KOPT-K1 (cell line): ENCODE data around the gene LMF1.
"Not testable (repeated sequence)": the region's sequence is repeated elsewhere in the genome, so short reads cannot be mapped to it uniquely, and the experiment has no call there.

Experiments
- H3K27ac ChIP-seq: fragments of 200-600 bp; sonication (generic); 2 replicates; pipeline ENCODE4 v1.5.1; 2016; ENCODE audit warnings: antibody characterized with exemption, mild to moderate bottlenecking, low read depth, low read length; ENCODE audit not compliant: poor library complexity, severe bottlenecking
- H3K36me3 ChIP-seq: fragments of 200-600 bp; sonication (generic); 2 replicates; pipeline ENCODE4 v1.5.1; 2017; ENCODE audit warnings: antibody characterized with exemption, mild to moderate bottlenecking, low read length, moderate library complexity; ENCODE audit not compliant: insufficient read depth
- H3K9me3 ChIP-seq: fragments of 200-600 bp; sonication (generic); 2 replicates; pipeline ENCODE4 v1.5.1; 2017; ENCODE audit warnings: antibody characterized with exemption, low read length, mild to moderate bottlenecking; ENCODE audit not compliant: insufficient read depth, poor library complexity, severe bottlenecking

The LMF1 gene

DNA sequence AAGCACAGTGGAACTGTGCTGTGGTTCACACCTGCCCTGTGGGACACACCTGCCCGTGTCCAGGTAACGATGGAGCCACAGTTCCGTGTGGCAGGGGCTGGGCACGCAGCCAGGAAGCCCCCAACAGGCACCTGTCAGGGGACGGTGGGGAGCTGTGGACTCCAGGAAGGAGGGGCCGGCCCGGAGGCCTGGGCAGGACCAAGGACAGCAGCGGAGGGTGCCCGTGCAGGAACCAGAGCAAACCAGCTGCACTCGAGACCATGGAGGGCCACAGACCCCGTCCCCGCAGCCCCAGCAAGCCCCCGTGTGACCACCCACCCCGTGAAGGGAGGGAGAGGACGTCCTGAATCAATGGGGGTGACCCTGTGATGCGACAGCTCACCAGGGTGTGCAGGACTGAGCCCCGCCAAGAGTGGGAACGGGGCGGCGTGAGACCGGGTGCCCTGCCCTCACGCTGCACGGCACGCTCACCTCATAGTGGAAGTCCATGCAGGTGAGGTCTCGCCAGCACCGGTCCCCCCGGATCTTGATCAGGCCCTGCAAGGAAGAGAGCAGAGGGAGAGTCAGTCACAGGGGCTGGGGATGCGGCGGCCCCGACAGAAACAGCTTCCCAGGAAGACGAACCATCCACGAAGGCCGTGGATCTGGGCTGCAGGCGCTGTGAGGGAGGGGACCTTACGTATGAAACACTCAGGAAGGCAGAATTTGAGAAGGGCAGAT is 78.1 kb downstream of the LMF1 start:
- no peaks in the 10 kb centered on the region for H3K36me3 ChIP-seq
- no peak overlapping the region for H3K27ac ChIP-seq
- H3K9me3 ChIP-seq = no peaks in the 10 kb centered on the region

GRCh38 chr16:892006-892405 is 78.8 kb downstream of the LMF1 start:
- H3K27ac ChIP-seq = no peak overlapping the region
- H3K36me3 ChIP-seq = no peaks in the 10 kb centered on the region
- H3K9me3 ChIP-seq = no peaks in the 10 kb centered on the region

DNA sequence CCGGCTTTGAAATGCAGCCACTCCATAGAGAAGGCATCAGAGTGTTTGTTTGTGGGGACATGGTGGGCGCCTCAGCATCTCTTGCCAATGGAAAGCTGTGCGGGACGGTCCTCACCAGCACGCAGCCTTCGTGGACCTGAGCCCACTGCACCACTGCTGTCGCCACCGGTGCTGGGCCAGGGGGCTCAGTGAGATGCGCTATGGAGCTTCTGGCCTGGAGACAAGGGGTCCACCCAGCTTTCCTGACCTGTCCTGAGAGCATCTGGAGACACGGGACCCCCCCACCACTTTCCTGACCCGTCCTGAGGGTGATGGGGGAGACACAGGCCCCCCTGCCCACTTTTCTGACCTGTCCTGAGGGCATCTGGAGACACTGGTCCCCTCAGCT is 79.4 kb downstream of the LMF1 start:
- H3K36me3 ChIP-seq = no peaks in the 10 kb centered on the region
- no peaks in the 10 kb centered on the region for H3K9me3 ChIP-seq
- no peak overlapping the region for H3K27ac ChIP-seq

DNA sequence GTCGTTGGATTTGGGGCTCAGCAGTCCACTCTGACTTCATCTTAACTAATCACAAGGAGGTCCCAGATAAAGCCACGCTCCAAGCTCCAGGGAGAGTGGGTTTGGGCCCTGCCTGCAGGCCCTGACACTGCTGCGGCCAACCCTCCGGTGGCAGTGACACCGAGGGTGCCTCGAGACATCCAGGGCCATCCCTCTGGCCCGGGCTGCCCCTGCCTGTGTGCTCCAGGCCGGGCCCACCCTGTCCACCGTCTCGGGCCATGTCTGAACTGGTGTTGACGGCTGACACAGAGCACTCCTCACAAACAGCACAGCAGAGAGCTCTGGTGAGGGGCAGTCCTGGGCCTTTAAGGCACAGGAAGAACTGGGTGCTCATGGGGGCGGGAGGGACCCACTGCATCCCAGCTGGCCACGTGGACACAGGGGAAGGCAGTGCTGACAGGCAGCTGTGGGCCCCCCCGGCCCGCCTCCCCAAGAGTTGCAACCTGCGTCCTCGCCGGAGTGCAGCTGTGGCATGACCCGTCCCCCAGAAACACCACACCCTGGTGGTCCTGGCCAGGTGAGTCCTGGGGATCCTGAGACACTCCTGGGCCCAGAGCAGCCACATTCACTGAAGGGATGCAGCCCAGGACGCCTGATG is 80.0 kb downstream of the LMF1 start:
- H3K27ac ChIP-seq = no peak overlapping the region
- no peaks in the 10 kb centered on the region for H3K36me3 ChIP-seq
- no peaks in the 10 kb centered on the region for H3K9me3 ChIP-seq

DNA sequence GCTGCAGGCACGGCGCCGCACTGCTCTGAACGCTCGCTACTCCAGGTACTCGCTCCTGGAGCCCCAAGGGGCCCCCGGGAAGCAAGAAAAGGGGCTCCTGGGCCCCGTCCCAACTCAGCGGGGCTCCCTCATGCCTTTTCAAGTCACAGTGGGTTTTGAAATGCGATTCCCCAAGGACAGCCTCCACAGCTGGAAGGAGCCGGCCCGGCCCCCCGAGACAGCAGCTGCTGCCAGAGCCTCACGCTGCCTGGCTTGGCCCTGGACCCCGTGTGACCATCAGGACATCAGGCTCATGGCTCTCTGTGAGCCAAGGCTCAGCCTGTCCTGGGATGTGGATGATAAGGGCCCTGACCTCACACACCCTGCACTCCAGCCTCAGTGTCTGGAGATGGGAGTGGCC is 80.6 kb downstream of the LMF1 start:
- no peaks in the 10 kb centered on the region for H3K9me3 ChIP-seq
- H3K27ac ChIP-seq = no peak overlapping the region
- no peaks in the 10 kb centered on the region for H3K36me3 ChIP-seq

GRCh38 chr16:889586-889985 is 81.2 kb downstream of the LMF1 start:
- H3K9me3 ChIP-seq = peaks cover 4% of the 10 kb centered on the region
- no peaks in the 10 kb centered on the region for H3K36me3 ChIP-seq
- no peak overlapping the region for H3K27ac ChIP-seq

DNA sequence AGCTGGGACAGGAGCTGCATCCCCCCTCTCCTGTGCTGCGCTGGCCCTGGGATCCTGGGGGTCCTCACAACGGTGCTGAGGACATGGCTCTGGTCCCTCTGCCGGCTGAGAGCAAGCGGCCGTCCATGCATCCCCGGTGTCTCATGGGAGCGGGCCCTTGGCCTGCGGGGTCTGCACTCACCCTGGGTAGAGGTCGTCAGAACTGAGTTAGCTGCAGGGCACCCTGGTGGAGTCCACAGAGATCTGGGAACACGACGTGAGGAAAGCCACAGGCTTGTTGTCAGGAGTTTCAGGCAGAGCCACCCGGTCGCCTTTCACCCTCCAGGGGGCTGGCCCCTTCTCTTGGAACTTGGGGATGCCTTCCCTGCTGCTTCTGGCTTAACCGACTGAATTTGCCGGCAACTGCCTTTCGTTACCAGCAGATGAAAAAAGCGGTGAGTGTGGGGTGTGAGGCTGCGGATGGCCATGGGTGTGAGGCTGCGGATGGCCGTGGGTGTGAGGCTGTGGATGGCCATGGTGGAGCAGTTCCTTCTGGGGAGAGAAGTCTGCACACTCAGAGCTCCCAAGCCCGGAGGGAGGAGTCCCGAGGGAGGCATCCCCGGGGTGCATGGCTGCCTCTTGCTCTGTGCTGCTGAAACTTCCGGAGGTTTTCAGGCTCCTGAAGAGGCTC is 81.7 kb downstream of the LMF1 start:
- Histone ChIP-seq H3K9me3 (peaks cover 9% of the 10 kb centered on the region), H3K36me3 (no peaks in the 10 kb centered on the region), H3K27ac (no peak overlapping the region)

GRCh38 chr16:888456-888855 is 82.3 kb downstream of the LMF1 start:
- not testable (repeated sequence) for H3K9me3 ChIP-seq, H3K27ac ChIP-seq, H3K36me3 ChIP-seq

DNA sequence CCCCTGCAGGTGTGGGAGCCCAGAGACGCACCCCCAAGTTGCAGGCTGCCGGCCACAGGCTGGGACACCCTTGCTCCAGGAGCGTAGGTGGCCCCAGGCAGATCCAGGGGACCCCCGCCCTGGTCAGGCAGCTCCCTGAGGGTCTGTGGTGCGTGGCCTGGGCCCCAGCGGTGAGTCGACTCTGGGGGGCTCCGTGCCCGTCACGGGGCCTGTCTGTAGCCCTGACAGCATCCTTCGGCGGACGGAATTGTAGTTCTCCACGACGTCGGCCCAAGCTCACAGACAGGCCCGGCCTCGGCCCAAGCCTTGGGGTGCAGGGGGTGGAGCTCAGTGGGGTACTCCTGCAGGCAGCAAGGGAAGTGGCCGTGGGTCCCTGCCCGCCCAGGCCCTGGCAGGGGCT is 82.9 kb downstream of the LMF1 start:
- H3K27ac ChIP-seq = no peak overlapping the region

DNA sequence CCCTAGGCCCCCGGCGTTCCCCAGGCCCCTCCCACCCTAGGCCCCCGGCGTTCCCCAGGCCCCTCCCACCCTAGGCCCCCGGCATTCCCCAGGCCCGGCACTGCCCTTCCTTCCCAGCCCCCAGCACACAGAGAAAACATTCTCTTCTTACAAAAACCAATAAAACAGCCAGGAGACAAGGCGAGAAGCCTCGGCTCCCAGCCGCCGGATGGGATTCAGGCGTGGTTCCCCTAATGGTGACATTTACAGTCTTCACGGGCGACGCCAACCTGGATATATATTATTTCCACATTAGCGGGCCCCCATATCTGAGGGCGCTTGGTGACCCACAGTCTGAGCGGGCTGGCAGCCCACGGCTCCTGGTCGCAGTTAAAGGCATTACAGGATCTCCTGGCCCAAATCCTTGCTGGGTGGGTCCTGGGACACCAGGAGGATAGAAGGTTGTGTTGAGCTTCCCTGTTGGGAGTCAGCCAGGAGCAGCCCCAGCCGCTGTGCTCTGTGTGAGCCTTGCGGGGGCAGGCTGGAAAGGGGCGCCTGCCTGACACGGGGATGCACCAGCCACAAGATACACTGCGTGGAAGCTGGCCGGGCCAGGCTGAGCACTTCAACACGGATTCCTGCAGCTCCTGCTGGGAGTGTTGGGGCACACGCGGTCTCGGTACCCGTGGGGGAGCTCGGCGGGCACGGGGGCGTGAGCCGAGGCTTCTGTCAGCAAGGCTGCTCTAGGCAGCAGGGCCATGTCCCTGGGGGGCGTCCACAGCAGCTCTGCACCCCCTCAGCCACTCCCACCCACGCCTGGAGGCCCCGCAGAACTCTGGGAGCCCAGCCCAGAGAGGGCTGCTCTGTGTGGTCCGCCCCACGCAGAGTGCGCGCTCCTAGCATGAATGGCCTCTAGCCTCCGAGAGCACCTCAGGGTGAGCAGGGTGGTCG is 83.7 kb downstream of the LMF1 start:
- no peak overlapping the region for H3K27ac ChIP-seq
- no peaks in the 10 kb centered on the region for H3K36me3 ChIP-seq
- peaks cover 9% of the 10 kb centered on the region for H3K9me3 ChIP-seq

More for the DNA sequence above, 82.9 kb downstream of the LMF1 start:
- H3K36me3 ChIP-seq = no peaks in the 10 kb centered on the region
- peaks cover 9% of the 10 kb centered on the region for H3K9me3 ChIP-seq

- Histone ChIP-seq H3K27ac (no peak overlapping the region), H3K9me3 (peaks cover 9% of the 10 kb centered on the region), H3K36me3 (no peaks in the 10 kb centered on the region)
Measured at GRCh38 chr16:886084-886543, 84.7 kb downstream of the LMF1 start.

GRCh38 chr16:885391-885790 is 85.4 kb downstream of the LMF1 start:
- no peaks in the 10 kb centered on the region for H3K36me3 ChIP-seq
- no peak overlapping the region for H3K27ac ChIP-seq
- H3K9me3 ChIP-seq = peaks cover 9% of the 10 kb centered on the region

DNA sequence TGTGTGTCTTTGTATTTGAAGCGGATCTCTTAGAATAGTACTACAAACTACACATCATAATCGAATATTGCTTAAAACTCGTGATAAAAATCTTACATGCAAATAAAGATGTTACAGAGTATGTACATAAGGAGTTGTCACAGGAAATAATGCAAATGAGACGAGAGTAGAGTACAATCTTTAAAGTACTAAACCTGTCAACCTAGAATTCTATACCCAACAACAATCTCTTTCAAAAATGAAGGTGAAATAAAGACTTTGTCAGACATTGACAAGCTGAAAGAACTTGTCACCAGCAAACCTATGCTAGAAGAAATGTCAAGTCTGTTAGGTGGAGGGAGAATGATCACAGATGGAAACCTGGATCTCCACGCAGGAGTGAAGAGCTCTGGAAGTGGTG is 86.6 kb downstream of the LMF1 start:
- Histone ChIP-seq H3K9me3 (peaks cover 9% of the 10 kb centered on the region), H3K27ac (no peak overlapping the region), H3K36me3 (no peaks in the 10 kb centered on the region)

DNA sequence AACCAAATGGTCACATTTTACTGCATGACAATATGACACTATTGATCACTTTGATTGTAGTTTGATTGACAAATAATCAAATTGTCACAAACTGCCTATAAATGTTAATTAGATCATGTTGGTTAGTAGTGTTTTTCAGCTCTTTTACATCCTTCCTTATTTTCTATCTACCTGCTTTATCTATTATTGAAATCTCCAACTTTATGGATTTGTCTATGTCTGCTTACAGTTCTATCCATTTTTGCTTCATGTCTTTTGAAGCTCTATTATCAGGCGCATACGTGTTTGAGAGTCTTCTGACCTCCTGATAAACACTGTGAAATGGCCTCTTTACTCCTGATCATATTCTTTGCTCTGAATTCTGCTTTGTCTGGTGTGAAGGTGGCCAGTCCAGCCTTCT is 87.0 kb downstream of the LMF1 start:
- Histone ChIP-seq H3K27ac (no peak overlapping the region), H3K9me3 (peaks cover 9% of the 10 kb centered on the region), H3K36me3 (no peaks in the 10 kb centered on the region)

- Histone ChIP-seq H3K27ac (no peak overlapping the region), H3K9me3 (peaks cover 9% of the 10 kb centered on the region), H3K36me3 (no peaks in the 10 kb centered on the region)
Measured at GRCh38 chr16:883340-883739, 87.4 kb downstream of the LMF1 start.
